ENCODE data around the gene CCAR1.
"Not testable (repeated sequence)": the region's sequence is repeated elsewhere in the genome, so short reads cannot be mapped to it uniquely, and the experiment has no call there.

GRCh38 chr10:68820359-68820758 is 99.3 kb downstream of the CCAR1 start:
- TF ChIP-seq CTCF (IDR thresholded peaks at IDR 0.05; ENCODE audit: low read depth, low read length, poor library complexity, severe bottlenecking); EZH2phosphoT487 (IDR thresholded peaks at IDR 0.05; ENCODE audit: borderline replicate concordance, low read length): not testable (repeated sequence)
